ENCODE measurements around the gene ERBIN. TPM values are rescaled to one million over a fixed set of nuclear protein-coding genes. Genes with fewer than 3 reads are reported as not detected.

ERBIN gene
- total and polyA plus RNA-seq, 2 experiments from 2014 or later, result 32.9 to 117 TPM

GRCh38 chr5:66012271-66012670 lies 85.9 kb downstream of the ERBIN start:
- DNase-seq (ENCODE audit: low spot score), result no peak
- Histone ChIP-seq H3K4me3 (no peak overlapping the region), H4K20me1 (ENCODE audit: insufficient read depth, poor library complexity, severe bottlenecking) (peaks cover 27% of the 10 kb centered on the region), H3K79me2 (peaks cover 64% of the 10 kb centered on the region), H3K4me2 (no peak overlapping the region), H2AFZ (no peak overlapping the region), H3K36me3 (replicated peaks; ENCODE audit: insufficient read depth, low read depth) (no peaks in the 10 kb centered on the region), H3K27me3 (no peaks in the 10 kb centered on the region), H3K4me1 (ENCODE audit: insufficient read depth) (no peaks in the 10 kb centered on the region), H3K9me2 (replicated peaks; ENCODE audit: insufficient read depth) (no peaks in the 10 kb centered on the region), H3K27ac (no peak overlapping the region), H3K9me3 (ENCODE audit: low read depth) (no peaks in the 10 kb centered on the region)
- no peak for TF ChIP-seq EZH2 (IDR thresholded peaks at IDR 0.05; ENCODE audit: borderline replicate concordance)
- no peak for TF ChIP-seq CTCF (IDR thresholded peaks at IDR 0.05; ENCODE audit: poor library complexity)
- no peak for TF ChIP-seq EZH2phosphoT487 (IDR thresholded peaks at IDR 0.05; ENCODE audit: low read depth, severe bottlenecking, unreplicated experiment)

GRCh38 chr5:66013397-66013796 lies 87.0 kb downstream of the ERBIN start:
- Histone ChIP-seq H3K4me3 (no peak overlapping the region), H3K4me2 (no peak overlapping the region), H3K9me3 (ENCODE audit: low read depth) (no peaks in the 10 kb centered on the region), H3K79me2 (peaks cover 55% of the 10 kb centered on the region), H2AFZ (no peak overlapping the region), H3K9me2 (replicated peaks; ENCODE audit: insufficient read depth) (no peaks in the 10 kb centered on the region), H4K20me1 (ENCODE audit: insufficient read depth, poor library complexity, severe bottlenecking) (peaks cover 20% of the 10 kb centered on the region), H3K27ac (no peak overlapping the region), H3K36me3 (replicated peaks; ENCODE audit: insufficient read depth, low read depth) (no peaks in the 10 kb centered on the region), H3K27me3 (no peaks in the 10 kb centered on the region), H3K4me1 (ENCODE audit: insufficient read depth) (no peaks in the 10 kb centered on the region)
- no peak for TF ChIP-seq EZH2 (IDR thresholded peaks at IDR 0.05; ENCODE audit: borderline replicate concordance)
- TF ChIP-seq EZH2phosphoT487 (IDR thresholded peaks at IDR 0.05; ENCODE audit: low read depth, severe bottlenecking, unreplicated experiment), result no peak
- TF ChIP-seq CTCF (IDR thresholded peaks at IDR 0.05; ENCODE audit: poor library complexity), result no peak
- 79% methylated on average over 2 of the region's 2 CpGs for WGBS (ENCODE audit: low lambda C conversion rate, missing lambda C conversion rate)
- no peak for DNase-seq (ENCODE audit: low spot score)

GRCh38 chr5:66013906-66014305 lies 87.5 kb downstream of the ERBIN start:
- WGBS (ENCODE audit: low lambda C conversion rate, missing lambda C conversion rate), result 96% methylated on average over 1 of the region's 1 CpG
- Histone ChIP-seq H3K27ac (no peak overlapping the region), H3K4me1 (ENCODE audit: insufficient read depth) (no peaks in the 10 kb centered on the region), H3K36me3 (replicated peaks; ENCODE audit: insufficient read depth, low read depth) (no peaks in the 10 kb centered on the region), H2AFZ (no peak overlapping the region), H3K27me3 (no peaks in the 10 kb centered on the region), H3K4me2 (no peak overlapping the region), H3K79me2 (peaks cover 56% of the 10 kb centered on the region), H3K9me2 (replicated peaks; ENCODE audit: insufficient read depth) (no peaks in the 10 kb centered on the region), H3K9me3 (ENCODE audit: low read depth) (no peaks in the 10 kb centered on the region), H3K4me3 (no peak overlapping the region), H4K20me1 (ENCODE audit: insufficient read depth, poor library complexity, severe bottlenecking) (peaks cover 15% of the 10 kb centered on the region)
- TF ChIP-seq EZH2 (IDR thresholded peaks at IDR 0.05; ENCODE audit: borderline replicate concordance) (no peak), CTCF (IDR thresholded peaks at IDR 0.05; ENCODE audit: poor library complexity) (no peak), EZH2phosphoT487 (IDR thresholded peaks at IDR 0.05; ENCODE audit: low read depth, severe bottlenecking, unreplicated experiment) (no peak)
- no peak for DNase-seq (ENCODE audit: low spot score)

Data from hepatocyte (in vitro differentiated cells).